ENCODE measurements around the gene SLC16A12.

SLC16A12 gene

DNA sequence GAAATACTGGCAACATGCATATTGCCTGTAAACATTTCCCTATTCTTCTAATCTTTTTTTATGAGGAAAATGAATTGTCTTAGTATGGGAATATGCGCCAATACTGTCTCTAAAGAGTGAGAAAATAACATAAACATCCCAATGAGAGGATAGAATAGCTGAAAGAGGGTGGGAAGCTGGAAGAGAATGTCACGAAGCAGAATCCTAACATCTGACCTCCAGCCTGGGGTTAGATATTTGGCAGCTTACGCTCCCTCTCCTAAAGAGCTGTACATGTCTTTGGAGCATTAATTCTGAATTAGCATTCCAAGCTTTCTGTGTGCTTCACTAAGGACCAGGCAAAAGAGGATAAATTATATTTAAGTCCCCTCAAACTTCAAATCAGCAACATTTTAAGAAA lies 31.6 kb upstream of the SLC16A12 start:
- no peaks in the 10 kb centered on the region for H3K9me3 ChIP-seq (ENCODE audit: control insufficient read depth, low read length)
- H4K91ac ChIP-seq (ENCODE audit: low read length) = no peak overlapping the region
- no peak overlapping the region for H2BK5ac ChIP-seq (ENCODE audit: low read depth, low read length, poor library complexity, severe bottlenecking)
- no peaks in the 10 kb centered on the region for H3K27me3 ChIP-seq (ENCODE audit: control insufficient read depth in 1 of 2, insufficient read depth in 1 of 2, low read length in 2 of 2)
- no peak overlapping the region for H3K9ac ChIP-seq (ENCODE audit: low read length)
- no peaks in the 10 kb centered on the region for H3K79me1 ChIP-seq (replicated peaks; ENCODE audit: low read length, poor library complexity, severe bottlenecking)
- H2BK120ac ChIP-seq (ENCODE audit: low read depth, low read length) = no peak overlapping the region
- DNase-seq = no peak
- no peak overlapping the region for H3K18ac ChIP-seq (ENCODE audit: low read depth in 1 of 2, low read length in 2 of 2)
- H3K27ac ChIP-seq (ENCODE audit: low read length, poor library complexity, severe bottlenecking) = no peak overlapping the region
- H3K14ac ChIP-seq (ENCODE audit: low read length in 2 of 2) = no peak overlapping the region
- no peak overlapping the region for H3K4ac ChIP-seq (ENCODE audit: low read depth in 1 of 2, low read length in 2 of 2)
- no peak overlapping the region for H2AFZ ChIP-seq (ENCODE audit: low read depth, low read length)
- H4K8ac ChIP-seq (ENCODE audit: low read length) = no peak overlapping the region
- no peaks in the 10 kb centered on the region for H3K4me1 ChIP-seq (ENCODE audit: control insufficient read depth, insufficient read depth, low read depth, low read length)
- no peak overlapping the region for H3K4me3 ChIP-seq (ENCODE audit: insufficient read depth in 1 of 2, low read depth in 1 of 2, low read length in 2 of 2)
- H3K4me2 ChIP-seq (ENCODE audit: low read length, poor library complexity, severe bottlenecking) = no peak overlapping the region
- no peak overlapping the region for H2BK12ac ChIP-seq (ENCODE audit: low read length in 2 of 2)
- H2BK15ac ChIP-seq (ENCODE audit: low read depth, poor library complexity, severe bottlenecking) = no peak overlapping the region
- H3K36me3 ChIP-seq (ENCODE audit: control insufficient read depth in 1 of 2, insufficient read depth in 2 of 2, low read depth in 1 of 2, low read length in 2 of 2) = no peaks in the 10 kb centered on the region
- H3K23ac ChIP-seq (ENCODE audit: low read length in 2 of 2) = no peak overlapping the region
- no peak overlapping the region for H2AK5ac ChIP-seq (ENCODE audit: low read length, severe bottlenecking)
- WGBS = 90% methylated on average over 2 of the region's 3 CpGs

DNA sequence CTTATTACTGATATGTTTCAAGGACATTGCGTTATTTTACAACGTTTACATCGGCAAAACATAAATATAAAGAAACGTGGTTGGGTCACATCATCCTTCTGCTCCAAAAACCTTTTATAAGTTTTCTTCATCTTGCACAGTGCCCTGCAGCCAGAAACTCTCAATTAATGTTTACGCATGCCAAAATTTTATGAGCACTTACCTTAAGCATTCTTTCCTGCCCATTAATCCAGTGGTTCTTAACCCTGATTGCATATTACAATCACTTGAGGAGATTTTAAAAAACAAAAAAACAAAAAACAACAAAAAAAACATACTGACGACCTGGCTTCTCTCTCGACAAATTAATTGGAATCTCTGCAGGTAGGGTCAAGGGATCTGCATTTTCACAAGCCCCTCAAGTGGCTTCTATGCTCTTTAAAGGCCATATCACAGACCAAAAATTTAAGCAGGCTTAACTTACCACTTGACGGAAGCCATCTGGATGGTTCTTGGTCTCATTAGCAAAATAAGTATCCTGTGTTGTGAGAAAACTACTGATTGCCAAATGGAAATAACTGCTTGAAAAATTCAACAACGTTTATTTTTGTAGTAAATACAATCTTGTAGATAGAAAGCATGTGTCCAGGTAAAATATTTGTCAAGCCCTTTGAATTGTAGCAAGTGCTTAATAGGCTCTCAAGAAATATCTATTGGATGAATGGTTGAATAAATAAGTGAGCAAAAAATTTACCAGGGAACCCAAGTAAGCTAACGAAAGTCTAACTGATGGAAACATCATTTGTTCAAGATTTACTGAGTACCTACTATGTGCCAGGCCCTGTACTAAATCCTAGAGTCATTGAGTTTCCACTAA lies 30.9 kb upstream of the SLC16A12 start:
- 71% methylated on average over 9 of the region's 10 CpGs for WGBS
- Histone ChIP-seq H3K36me3 (ENCODE audit: control insufficient read depth in 1 of 2, insufficient read depth in 2 of 2, low read depth in 1 of 2, low read length in 2 of 2) (no peaks in the 10 kb centered on the region), H3K27me3 (ENCODE audit: control insufficient read depth in 1 of 2, insufficient read depth in 1 of 2, low read length in 2 of 2) (no peaks in the 10 kb centered on the region), H3K4ac (ENCODE audit: low read depth in 1 of 2, low read length in 2 of 2) (no peak overlapping the region), H3K4me1 (ENCODE audit: control insufficient read depth, insufficient read depth, low read depth, low read length) (no peaks in the 10 kb centered on the region), H2BK5ac (ENCODE audit: low read depth, low read length, poor library complexity, severe bottlenecking) (no peak overlapping the region), H4K8ac (ENCODE audit: low read length) (no peak overlapping the region), H3K18ac (ENCODE audit: low read depth in 1 of 2, low read length in 2 of 2) (no peak overlapping the region), H3K4me2 (ENCODE audit: low read length, poor library complexity, severe bottlenecking) (no peak overlapping the region), H3K9me3 (ENCODE audit: control insufficient read depth, low read length) (no peaks in the 10 kb centered on the region), H4K91ac (ENCODE audit: low read length) (no peak overlapping the region), H3K14ac (ENCODE audit: low read length in 2 of 2) (no peak overlapping the region), H2AFZ (ENCODE audit: low read depth, low read length) (no peak overlapping the region), H2BK15ac (ENCODE audit: low read depth, poor library complexity, severe bottlenecking) (no peak overlapping the region), H3K23ac (ENCODE audit: low read length in 2 of 2) (no peak overlapping the region), H3K27ac (ENCODE audit: low read length, poor library complexity, severe bottlenecking) (no peak overlapping the region), H3K4me3 (ENCODE audit: insufficient read depth in 1 of 2, low read depth in 1 of 2, low read length in 2 of 2) (no peak overlapping the region), H2AK5ac (ENCODE audit: low read length, severe bottlenecking) (no peak overlapping the region), H2BK120ac (ENCODE audit: low read depth, low read length) (no peak overlapping the region), H3K9ac (ENCODE audit: low read length) (no peak overlapping the region), H2BK12ac (ENCODE audit: low read length in 2 of 2) (no peak overlapping the region), H3K79me1 (replicated peaks; ENCODE audit: low read length, poor library complexity, severe bottlenecking) (no peaks in the 10 kb centered on the region)
- DNase-seq = no peak

DNA sequence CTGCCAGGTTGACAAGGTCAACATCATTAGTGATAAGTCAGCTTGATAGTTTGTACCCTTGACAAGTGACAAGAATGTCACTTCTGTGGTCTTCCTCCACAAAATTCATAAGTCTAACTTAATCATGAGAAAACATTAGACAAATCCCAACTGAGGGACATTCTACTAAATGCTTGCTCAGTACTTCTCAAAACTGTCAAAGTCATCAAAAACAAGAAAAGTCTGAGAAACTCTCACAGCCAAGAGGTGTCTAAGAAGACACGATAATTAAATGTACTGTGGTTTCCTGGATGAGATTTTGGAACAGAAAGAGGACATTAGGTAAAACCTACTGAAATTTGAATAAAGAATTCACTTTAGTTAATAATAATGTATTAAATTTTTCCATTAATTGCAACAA lies 29.8 kb upstream of the SLC16A12 start:
- Histone ChIP-seq H3K4ac (ENCODE audit: low read depth in 1 of 2, low read length in 2 of 2) (no peak overlapping the region), H2BK12ac (ENCODE audit: low read length in 2 of 2) (no peak overlapping the region), H3K27me3 (ENCODE audit: control insufficient read depth in 1 of 2, insufficient read depth in 1 of 2, low read length in 2 of 2) (no peaks in the 10 kb centered on the region), H3K14ac (ENCODE audit: low read length in 2 of 2) (no peak overlapping the region), H3K9me3 (ENCODE audit: control insufficient read depth, low read length) (no peaks in the 10 kb centered on the region), H3K4me1 (ENCODE audit: control insufficient read depth, insufficient read depth, low read depth, low read length) (no peaks in the 10 kb centered on the region), H3K27ac (ENCODE audit: low read length, poor library complexity, severe bottlenecking) (no peak overlapping the region), H2BK5ac (ENCODE audit: low read depth, low read length, poor library complexity, severe bottlenecking) (no peak overlapping the region), H3K4me2 (ENCODE audit: low read length, poor library complexity, severe bottlenecking) (no peak overlapping the region), H2BK120ac (ENCODE audit: low read depth, low read length) (no peak overlapping the region), H3K9ac (ENCODE audit: low read length) (no peak overlapping the region), H3K18ac (ENCODE audit: low read depth in 1 of 2, low read length in 2 of 2) (no peak overlapping the region), H3K4me3 (ENCODE audit: insufficient read depth in 1 of 2, low read depth in 1 of 2, low read length in 2 of 2) (no peak overlapping the region), H3K36me3 (ENCODE audit: control insufficient read depth in 1 of 2, insufficient read depth in 2 of 2, low read depth in 1 of 2, low read length in 2 of 2) (no peaks in the 10 kb centered on the region), H4K8ac (ENCODE audit: low read length) (no peak overlapping the region), H2AK5ac (ENCODE audit: low read length, severe bottlenecking) (no peak overlapping the region), H4K91ac (ENCODE audit: low read length) (no peak overlapping the region), H3K79me1 (replicated peaks; ENCODE audit: low read length, poor library complexity, severe bottlenecking) (no peaks in the 10 kb centered on the region), H2BK15ac (ENCODE audit: low read depth, poor library complexity, severe bottlenecking) (no peak overlapping the region), H2AFZ (ENCODE audit: low read depth, low read length) (no peak overlapping the region), H3K23ac (ENCODE audit: low read length in 2 of 2) (no peak overlapping the region)
- no peak for DNase-seq
- WGBS = no CpG with 5 or more reads among the region's 1 CpG

- no peaks in the 10 kb centered on the region for H3K79me1 ChIP-seq (replicated peaks; ENCODE audit: low read length, poor library complexity, severe bottlenecking)
- no peak overlapping the region for H3K23ac ChIP-seq (ENCODE audit: low read length in 2 of 2)
- DNase-seq = peak; percentile 53
- H2AK5ac ChIP-seq (ENCODE audit: low read length, severe bottlenecking) = no peak overlapping the region
- H3K36me3 ChIP-seq (ENCODE audit: control insufficient read depth in 1 of 2, insufficient read depth in 2 of 2, low read depth in 1 of 2, low read length in 2 of 2) = no peaks in the 10 kb centered on the region
- no peak overlapping the region for H2BK120ac ChIP-seq (ENCODE audit: low read depth, low read length)
- H2BK5ac ChIP-seq (ENCODE audit: low read depth, low read length, poor library complexity, severe bottlenecking) = no peak overlapping the region
- no peak overlapping the region for H2BK12ac ChIP-seq (ENCODE audit: low read length in 2 of 2)
- H3K9me3 ChIP-seq (ENCODE audit: control insufficient read depth, low read length) = no peaks in the 10 kb centered on the region
- no peak overlapping the region for H3K27ac ChIP-seq (ENCODE audit: low read length, poor library complexity, severe bottlenecking)
- H2AFZ ChIP-seq (ENCODE audit: low read depth, low read length) = no peak overlapping the region
- WGBS = no CpG with 5 or more reads among the region's 2 CpGs
- no peaks in the 10 kb centered on the region for H3K4me1 ChIP-seq (ENCODE audit: control insufficient read depth, insufficient read depth, low read depth, low read length)
- no peaks in the 10 kb centered on the region for H3K27me3 ChIP-seq (ENCODE audit: control insufficient read depth in 1 of 2, insufficient read depth in 1 of 2, low read length in 2 of 2)
- no peak overlapping the region for H4K8ac ChIP-seq (ENCODE audit: low read length)
- no peak overlapping the region for H3K9ac ChIP-seq (ENCODE audit: low read length)
- no peak overlapping the region for H4K91ac ChIP-seq (ENCODE audit: low read length)
- H2BK15ac ChIP-seq (ENCODE audit: low read depth, poor library complexity, severe bottlenecking) = no peak overlapping the region
- no peak overlapping the region for H3K14ac ChIP-seq (ENCODE audit: low read length in 2 of 2)
- H3K4me3 ChIP-seq (ENCODE audit: insufficient read depth in 1 of 2, low read depth in 1 of 2, low read length in 2 of 2) = no peak overlapping the region
- H3K4ac ChIP-seq (ENCODE audit: low read depth in 1 of 2, low read length in 2 of 2) = no peak overlapping the region
- H3K18ac ChIP-seq (ENCODE audit: low read depth in 1 of 2, low read length in 2 of 2) = no peak overlapping the region
- H3K4me2 ChIP-seq (ENCODE audit: low read length, poor library complexity, severe bottlenecking) = no peak overlapping the region
Observed at GRCh38 chr10:89563861-89564478, 28.6 kb upstream of the SLC16A12 start.

Data from mesenchymal stem cell (in vitro differentiated cells and primary cell).